NOMO-1 treated with dmso at 0.1 percent for 144 hours (cell line): ENCODE data around the gene ZNF530.

ENCODE experiments used
- DNase-seq: peaks from one replicate; lab custom pipeline; 2025; ENCODE audit not compliant: unreplicated experiment; lab: John Stamatoyannopoulos, UW

Gene ZNF530

DNA sequence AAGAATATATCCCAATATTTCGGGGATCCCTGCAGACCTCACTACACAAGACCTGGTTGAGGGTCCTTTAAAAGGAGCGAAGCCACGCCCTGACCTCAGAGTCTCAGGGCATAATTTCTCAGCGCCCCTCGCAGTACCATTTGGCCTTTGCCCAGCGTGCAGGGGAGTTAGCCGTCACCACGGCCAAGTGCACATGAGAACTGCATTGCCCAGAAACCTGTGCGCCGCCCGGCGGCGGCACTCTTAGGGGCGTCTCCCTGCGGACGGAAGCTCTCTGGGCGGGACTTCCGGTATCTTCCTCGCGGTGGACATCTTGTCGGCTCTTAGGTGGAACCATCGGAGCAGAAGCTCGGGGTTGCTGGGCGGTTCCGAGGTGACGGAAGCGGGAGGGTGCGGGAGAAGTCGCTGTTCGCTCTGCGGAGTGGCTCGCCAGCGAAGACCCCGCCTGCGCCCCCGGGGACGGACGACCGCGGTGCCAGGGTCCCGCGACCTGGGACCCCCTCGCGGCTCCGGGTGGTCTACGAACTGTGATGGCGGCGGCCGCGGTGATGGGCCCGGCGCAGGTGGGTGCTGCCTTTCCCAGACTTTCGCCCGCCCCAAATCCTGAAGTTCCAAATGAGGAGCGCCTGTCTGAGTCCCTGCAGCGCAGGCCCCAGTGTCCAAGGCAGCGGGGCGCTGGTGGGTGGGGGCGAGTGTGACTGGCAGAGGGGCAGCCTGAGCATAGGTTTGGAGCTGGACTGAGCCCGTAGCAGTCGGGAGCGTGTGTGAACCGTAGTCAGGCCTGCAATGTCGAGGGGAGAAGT lies 14.5 kb downstream of the ZNF530 start, which contains the start of gene ZNF134:
ZNF134 (plus strand) TSS at position 302 of the 803 bp plus-strand sequence. CDS start 5,227 bp downstream, outside the sequence.
- peak; percentile 78 for DNase-seq

DNA sequence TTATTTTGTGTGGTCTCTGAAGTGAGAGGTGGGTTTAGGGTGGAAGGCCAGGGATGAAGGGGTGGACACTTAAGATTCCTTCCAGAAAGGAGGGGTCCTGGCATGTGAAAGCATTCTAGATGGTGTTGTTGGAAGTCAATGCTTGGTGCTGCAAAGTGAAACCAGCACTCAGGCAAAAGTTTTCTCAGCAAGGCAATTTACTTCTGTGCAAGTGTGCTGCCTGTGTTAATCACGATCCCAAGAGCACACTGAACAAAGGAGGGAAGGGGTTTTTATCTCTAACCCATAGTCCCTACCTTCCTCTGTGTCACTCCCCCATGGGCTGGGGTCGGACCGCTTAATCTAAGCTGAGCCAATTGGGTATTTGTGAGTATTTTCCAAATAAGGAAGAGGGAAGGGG lies 15.7 kb downstream of the ZNF530 start:
- no peak for DNase-seq

DNA sequence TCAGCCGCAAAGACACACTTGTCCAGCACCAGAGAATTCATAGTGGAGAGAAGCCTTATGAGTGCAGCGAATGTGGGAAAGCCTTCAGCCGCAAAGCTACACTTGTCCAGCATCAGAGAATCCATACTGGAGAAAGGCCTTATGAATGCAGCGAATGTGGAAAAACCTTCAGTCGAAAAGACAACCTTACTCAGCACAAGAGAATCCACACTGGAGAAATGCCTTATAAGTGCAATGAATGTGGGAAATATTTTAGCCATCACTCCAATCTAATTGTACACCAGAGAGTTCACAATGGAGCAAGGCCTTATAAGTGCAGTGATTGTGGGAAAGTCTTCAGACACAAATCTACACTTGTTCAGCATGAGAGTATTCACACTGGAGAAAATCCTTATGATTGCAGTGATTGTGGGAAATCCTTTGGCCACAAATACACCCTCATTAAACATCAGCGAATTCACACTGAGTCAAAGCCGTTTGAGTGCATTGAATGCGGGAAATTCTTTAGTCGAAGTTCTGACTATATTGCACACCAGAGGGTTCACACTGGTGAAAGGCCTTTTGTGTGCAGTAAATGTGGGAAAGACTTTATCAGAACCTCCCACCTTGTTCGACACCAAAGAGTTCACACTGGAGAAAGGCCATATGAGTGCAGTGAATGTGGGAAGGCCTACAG lies 21.1 kb downstream of the ZNF530 start:
- DNase-seq: no peak

DNA sequence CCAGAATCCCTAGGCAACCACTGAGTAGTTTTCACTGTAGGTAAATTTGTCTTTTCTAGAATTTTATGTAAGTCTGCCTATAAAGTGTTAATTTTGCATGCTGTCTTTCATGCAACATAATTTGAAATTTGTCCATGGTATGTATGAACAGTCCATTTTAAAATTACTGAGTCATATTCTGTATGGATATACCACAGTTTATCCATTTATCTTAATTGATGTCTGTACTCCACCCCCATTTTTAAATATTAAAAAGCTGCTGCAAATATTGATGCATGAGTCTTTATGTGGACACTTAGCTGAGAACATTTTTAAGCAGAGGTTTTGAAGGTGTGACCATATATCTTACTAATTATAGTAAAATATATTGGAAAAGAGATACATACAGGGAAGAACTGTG lies 23.4 kb downstream of the ZNF530 start:
- no peak for DNase-seq

DNA sequence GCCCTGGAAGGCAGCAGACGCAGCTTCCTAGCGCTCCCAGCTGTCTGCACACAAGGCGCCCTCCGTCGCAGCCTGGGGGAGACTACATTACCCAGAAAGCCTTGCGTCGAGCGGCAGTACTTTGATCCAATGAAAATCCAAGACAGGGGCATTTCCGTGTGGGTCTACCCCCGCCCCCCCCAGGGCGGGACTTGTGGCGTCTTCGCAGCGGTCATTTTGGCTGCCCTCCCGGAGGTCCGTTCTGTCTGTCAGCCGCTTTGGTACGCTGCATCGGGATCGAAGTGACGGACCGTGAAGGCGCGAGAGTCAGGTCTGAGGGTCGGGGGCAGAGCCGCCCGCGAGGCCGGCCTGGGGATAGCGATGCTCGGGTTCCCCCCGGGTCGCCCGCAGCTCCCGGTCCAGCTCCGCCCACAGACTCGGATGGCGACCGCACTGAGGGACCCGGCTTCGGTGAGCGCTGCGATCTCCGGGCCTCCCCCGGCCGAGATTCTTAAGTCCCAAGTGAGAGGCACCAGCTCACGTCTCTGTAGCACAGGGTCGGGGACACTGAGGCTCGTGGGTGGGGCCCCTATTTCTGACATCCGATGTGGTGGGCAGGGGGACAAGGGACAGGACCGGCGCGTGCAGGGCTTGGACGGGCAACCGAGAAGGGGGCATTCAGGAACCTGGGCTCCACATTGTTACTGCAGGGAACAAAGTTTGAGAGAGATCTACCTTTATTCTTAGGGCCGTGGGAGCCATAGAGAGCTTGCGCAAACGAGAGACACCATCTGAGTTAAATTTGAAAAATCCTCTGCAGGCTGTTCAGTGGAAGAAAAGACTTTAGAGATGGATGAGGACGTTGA lies 33.5 kb downstream of the ZNF530 start, which contains the start of gene ZNF211:
ZNF211 (plus strand) TSS at position 182 of the 845 bp plus-strand sequence; CDS start at position 361, 179 bp downstream.
- peak; percentile 93 for DNase-seq

DNA sequence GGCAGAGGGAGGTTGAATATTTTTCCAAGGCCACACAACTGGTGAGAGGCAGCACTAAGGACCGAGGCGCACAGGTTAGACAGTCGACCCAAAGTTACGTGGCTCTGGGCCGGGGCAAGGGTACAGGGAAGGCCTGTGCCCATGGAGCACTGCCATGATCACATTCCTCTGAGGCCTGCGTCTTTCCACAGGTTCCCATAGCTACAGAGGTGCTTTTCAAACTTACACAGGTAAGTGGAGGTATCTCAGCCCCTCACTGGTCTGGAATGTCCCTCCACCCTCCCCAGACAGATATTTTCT lies 34.1 kb downstream of the ZNF530 start:
- DNase-seq: no peak

DNA sequence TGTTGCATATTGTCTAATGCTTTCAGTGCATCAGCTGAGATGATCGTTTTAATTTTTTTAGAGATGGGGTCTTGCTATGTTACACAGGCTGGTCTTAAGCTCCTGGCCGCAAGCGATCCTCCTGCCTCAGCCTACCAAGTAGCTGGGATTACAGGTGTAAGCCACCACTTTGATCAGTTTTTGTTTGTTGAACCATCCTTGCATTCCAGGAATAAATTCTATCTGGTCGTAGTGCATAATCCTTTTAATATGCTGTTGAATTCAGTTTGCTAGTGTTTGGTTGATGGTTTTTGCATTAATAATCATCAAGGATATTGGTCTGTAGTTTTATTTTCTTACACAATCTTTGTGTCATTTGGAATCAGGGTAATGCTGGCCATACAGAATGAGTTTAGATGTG lies 37.7 kb downstream of the ZNF530 start:
- no peak for DNase-seq

DNA sequence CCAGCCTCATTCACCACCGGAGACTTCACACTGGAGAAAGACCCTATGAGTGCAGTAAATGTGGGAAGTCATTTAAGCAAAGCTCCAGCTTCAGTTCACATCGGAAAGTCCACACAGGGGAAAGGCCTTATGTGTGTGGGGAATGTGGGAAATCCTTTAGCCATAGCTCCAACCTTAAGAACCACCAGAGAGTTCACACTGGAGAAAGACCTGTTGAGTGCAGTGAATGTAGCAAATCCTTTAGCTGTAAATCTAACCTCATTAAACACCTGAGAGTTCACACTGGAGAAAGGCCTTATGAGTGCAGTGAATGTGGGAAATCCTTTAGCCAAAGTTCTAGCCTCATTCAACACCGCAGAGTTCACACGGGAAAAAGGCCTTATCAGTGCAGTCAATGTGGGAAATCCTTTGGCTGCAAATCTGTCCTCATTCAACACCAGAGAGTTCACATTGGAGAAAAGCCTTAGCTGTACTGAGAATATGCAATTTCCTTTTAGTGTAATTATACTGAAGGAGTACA lies 42.1 kb downstream of the ZNF530 start:
- DNase-seq: no peak

DNA sequence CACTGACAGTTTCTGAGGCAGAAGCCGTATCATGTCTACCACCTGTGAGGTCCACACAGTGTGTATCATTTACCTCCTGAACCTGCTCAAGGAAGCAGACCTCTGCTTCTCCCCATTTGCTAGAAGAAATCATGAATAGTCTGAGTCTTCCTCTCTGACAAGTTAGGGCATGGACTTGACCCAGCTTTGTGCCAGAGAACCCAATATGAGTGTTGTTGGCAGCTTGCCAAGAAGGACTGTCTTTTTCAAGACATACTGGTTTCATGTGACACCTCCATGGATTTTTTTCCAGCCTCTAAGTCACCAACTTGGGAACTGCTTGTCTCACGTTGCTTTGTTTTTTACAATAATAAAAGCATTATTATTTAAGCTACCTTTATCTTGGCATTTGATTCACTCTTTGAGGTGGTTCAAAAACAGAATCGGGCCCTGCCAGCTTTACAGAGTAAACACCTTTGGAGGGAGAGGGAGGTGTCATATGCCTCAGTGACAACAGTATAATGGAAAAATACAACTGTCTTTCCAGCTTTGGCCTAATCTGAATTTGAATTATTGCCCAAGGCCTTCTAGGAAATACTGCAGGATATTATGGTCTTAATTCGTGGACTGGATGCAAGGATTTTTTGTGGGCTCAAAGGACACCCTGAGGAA lies 42.8 kb downstream of the ZNF530 start:
- no peak for DNase-seq

DNA sequence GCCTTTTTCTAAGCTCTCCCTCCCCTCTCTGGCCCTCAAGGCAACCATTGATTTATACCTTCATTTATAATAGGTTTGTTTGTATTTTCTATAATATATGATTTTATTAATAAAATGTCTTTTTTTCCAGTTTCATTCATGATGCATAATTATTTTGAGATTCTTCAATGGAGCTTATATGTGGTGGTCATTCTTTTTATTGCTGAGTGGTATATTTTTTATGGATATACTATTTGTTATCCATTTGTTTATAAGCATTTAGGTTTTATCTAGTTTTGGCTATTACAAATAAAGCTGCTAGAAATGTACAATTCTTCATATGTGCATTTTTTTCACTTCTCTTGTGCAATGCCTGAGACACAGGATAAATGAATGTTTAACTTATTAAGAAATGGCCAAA lies 44.0 kb downstream of the ZNF530 start:
- DNase-seq: no peak

DNA sequence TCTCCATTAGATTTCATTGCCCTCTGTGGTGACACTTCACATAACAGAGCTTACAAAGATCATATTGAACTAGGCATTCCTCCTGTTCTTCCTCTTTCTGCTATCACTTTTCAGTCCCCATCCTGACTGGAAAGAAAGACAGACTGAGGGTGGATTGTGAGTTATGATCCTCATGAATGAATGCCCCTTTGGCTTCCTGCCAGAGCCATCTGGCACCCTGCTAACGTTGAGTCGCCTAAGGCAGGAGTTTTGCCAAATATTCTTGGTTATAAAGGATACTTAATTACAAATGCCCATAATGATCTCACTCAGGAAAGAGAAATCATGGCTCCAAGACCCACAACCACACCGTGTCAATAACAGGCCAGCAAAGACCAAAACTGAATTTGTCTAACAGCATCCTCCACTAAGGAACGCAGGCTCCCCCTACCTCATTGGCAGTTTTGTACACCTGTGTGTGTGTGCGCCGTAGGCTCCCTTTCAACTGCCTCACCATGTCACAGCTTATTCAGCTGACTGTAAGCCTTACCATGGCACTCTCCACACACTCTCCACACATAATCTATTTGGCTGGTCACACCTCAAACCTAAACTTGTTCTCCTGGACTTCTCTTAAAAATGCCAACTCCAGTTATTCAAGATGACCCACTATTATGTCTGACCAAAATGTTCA lies 48.8 kb downstream of the ZNF530 start:
- DNase-seq: no peak

DNA sequence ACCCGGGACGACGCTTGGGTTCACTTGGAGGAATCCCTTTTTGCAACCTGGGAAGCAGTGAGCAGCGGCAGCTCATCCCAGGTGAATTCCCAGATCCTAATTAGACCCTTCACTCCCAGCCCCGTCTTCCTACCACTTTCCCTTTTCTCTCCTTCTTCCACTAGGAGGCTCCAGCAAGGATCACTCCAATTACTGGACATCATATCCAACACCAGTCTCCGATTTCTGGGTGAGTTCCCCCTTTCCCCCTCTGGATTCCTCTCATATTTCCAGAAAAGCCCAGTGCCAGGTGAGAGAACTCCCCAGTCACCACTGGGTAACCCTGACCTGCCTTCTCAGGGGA lies 51.9 kb downstream of the ZNF530 start:
- DNase-seq: no peak

DNA sequence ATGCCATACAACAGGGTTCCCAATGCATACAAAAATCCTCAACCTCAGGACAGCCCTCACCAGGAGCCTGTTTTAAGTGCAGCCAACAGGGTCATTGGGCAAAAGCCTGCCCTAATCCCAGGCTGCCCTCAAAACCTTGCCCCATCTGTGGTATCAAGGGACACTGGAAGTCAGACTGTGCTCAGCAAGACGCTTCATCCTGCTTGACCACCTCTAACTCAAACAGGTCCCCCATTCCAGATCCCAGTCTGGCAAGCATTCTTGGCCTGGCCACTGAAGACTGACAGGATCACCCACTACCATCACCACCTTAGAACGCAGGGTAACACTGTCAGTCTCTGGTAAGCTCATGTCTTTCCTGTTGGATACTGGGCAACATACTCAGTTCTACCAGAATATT lies 54.0 kb downstream of the ZNF530 start:
- DNase-seq: no peak

DNA sequence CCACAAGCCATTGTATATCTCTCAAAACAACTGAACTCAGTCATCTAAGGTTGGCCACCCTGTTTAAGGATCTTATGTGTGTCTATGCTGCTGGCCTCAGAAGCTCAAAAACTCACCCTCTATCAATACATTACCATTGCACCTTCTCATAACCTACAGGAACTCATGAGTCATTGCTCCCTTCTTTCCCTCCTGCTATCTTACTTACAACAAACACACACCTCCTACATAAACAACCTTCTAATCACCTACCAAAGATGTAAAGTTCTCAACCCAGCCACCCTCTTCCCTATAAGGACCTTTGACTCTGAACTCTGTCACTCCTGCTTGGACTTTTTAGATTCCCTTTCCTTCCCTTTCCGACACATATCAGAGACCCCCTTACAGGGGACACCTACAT lies 55.8 kb downstream of the ZNF530 start:
- DNase-seq: no peak

DNA sequence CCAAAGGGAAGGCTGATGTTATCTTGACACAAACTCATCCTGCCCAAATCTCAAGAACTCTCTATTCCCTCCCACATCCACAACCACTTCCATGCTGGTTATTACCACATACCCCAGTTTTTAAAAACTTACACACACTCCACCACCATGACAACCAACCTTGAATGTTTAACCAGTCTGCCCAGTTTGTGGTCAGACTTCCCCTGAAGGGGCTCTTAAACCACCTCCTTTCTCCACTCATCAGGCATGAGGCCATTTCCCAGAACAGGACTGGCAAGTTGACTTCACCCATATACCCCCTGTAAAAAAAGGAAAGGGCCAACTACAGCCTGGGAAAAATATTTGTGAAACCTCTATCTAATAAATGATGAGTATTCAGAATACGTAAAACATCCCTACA lies 56.7 kb downstream of the ZNF530 start:
- DNase-seq: no peak
